HAP-1 (cell line): Measurements from ENCODE around the gene MAPK14.
"Not testable (repeated sequence)": the region's sequence is repeated elsewhere in the genome, so short reads cannot be mapped to it uniquely, and the experiment has no call there.

ENCODE experiments used
- DNase-seq, 2 experiments: peaks; one replicate each; pipeline ENCODE4 v3.0.0-alpha.2; 2016 to 2020; ENCODE audit warnings: low spot score in 2 of 2
- H3K27me3 ChIP-seq: fragments of 250-450 bp; sonication (Bioruptor Pico); 2 replicates; pipeline ENCODE4 v1.5.1; 2020; ENCODE audit warnings: low read depth, mild to moderate bottlenecking, moderate library complexity
- H3K36me3 ChIP-seq: fragments of 250-450 bp; sonication (Bioruptor Pico); replicated peaks from 2 replicates; pipeline ENCODE4 v1.5.1; 2020; ENCODE audit warnings: mild to moderate bottlenecking
- H3K4me1 ChIP-seq: fragments of 250-450 bp; sonication (Bioruptor Pico); 2 replicates; pipeline ENCODE4 v1.5.1; 2020; ENCODE audit warnings: mild to moderate bottlenecking
- H3K4me3 ChIP-seq: fragments of 250-450 bp; sonication (Bioruptor Pico); 2 replicates; pipeline ENCODE4 v1.5.1; 2020; ENCODE audit warnings: mild to moderate bottlenecking, moderate library complexity
- H3K9me3 ChIP-seq: fragments of 250-450 bp; sonication (Bioruptor Pico); 2 replicates; pipeline ENCODE4 v1.5.1; 2020; ENCODE audit warnings: mild to moderate bottlenecking, moderate library complexity
- in situ Hi-C: fragments of 300-500 bp; cut with MboI; formaldehyde crosslinking; loops from 3 replicates; pipeline ENCODE4 v1.14.3; 2020; ENCODE audit warnings: low sequenced_read_pairs, inconsistent platforms, mixed read lengths

The MAPK14 gene

GRCh38 chr6:36025932-36026327 lies 1.7 kb upstream of the MAPK14 start:
- Histone ChIP-seq H3K4me1 (peaks cover 11% of the 10 kb centered on the region), H3K36me3 (no peaks in the 10 kb centered on the region), H3K27me3 (no peaks in the 10 kb centered on the region), H3K4me3 (no peak overlapping the region), H3K9me3 (no peaks in the 10 kb centered on the region)
- no peak for DNase-seq
- in situ Hi-C loops = loop anchor here (5.0 kb wide), 1 partner anchor 71 kb away; no protein-coding TSS in a partner anchor

GRCh38 chr6:36028088-36028876 lies 674 bp downstream of the MAPK14 start:
- H3K36me3 ChIP-seq = no peaks in the 10 kb centered on the region
- peaks cover 20% of the 10 kb centered on the region for H3K4me1 ChIP-seq
- in situ Hi-C loops = loop anchor here (5.0 kb wide), 1 partner anchor 69 kb away; no protein-coding TSS in a partner anchor
- no peaks in the 10 kb centered on the region for H3K9me3 ChIP-seq
- DNase-seq = peak in 1 of 2 experiments; percentile 53
- peak overlapping the region; percentile 87 for H3K4me3 ChIP-seq
- no peaks in the 10 kb centered on the region for H3K27me3 ChIP-seq

DNA sequence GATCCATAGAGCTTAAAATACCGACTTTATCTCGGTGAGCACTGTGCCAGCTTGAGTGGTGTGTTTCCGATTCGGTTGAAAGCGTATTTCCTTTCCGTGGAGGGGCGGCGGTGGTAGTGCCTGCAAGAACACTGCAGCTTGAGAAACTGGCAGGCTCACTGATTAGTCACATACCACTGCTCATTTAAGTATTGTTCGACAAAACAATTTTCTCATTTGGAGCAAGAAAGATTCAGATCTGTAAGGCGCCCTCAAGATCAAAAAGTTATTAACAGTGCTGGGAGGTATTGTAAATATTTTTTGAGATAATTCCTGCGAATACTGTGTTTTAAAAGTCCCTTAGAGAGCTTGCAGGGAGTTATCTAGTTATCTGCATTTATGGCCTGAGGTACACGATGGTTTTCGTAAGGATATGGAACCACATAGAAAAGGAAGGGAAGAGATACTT lies 1.3 kb downstream of the MAPK14 start:
- Histone ChIP-seq H3K27me3 (no peaks in the 10 kb centered on the region), H3K36me3 (no peaks in the 10 kb centered on the region), H3K9me3 (no peaks in the 10 kb centered on the region), H3K4me3 (peak overlapping the region; percentile 87), H3K4me1 (peaks cover 23% of the 10 kb centered on the region)
- in situ Hi-C loops = loop anchor here (5.0 kb wide), 1 partner anchor 68 kb away; no protein-coding TSS in a partner anchor
- DNase-seq = peak; percentile 63 to 71

DNA sequence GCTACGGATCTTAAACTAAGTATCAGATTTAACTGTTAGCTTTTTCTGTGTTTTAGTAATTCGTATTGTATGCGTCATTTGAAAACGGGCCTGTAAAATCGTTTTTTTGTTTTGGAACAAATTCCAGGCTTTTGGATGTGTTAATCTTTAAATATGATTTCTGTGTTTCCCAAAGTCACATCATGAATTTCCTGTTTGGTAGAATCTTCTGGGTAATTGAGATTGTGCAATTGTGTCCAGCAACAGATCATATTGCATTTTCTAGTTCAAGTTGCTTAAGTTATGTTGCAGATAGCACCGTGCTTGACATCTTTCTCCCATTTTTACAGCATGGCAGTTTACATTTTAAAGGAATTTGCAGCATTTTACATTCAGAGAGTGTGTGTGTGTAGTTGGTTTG lies 1.9 kb downstream of the MAPK14 start:
- Histone ChIP-seq H3K4me3 (peak overlapping the region; percentile 87), H3K4me1 (peaks cover 28% of the 10 kb centered on the region), H3K36me3 (no peaks in the 10 kb centered on the region), H3K27me3 (no peaks in the 10 kb centered on the region), H3K9me3 (no peaks in the 10 kb centered on the region)
- DNase-seq = peak in 1 of 2 experiments; percentile 32
- in situ Hi-C loops = loop anchor here (5.0 kb wide), 1 partner anchor 68 kb away; no protein-coding TSS in a partner anchor

DNA sequence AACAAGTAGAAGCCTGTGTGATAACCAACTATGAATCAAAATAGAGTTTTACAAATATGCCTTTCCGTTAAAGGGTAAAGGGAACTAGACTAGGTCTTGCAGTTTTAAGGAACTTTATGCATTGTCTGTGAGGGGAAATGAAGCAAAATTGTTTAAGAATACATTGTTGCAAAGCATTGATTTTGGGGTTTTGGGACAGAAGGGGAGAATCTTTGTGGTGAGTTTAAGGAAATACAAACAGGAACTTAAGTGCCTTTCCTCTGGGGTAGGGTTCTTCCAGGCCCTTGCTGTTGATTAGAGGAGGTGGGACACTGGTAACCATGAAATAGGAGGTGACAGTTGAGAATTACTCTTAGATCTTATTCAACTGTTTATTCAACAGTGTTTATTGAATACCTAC lies 4.7 kb downstream of the MAPK14 start:
- in situ Hi-C loops = no loop called here
- H3K36me3 ChIP-seq = no peaks in the 10 kb centered on the region
- H3K4me3 ChIP-seq = no peak overlapping the region
- no peak for DNase-seq
- peaks cover 30% of the 10 kb centered on the region for H3K4me1 ChIP-seq
- H3K27me3 ChIP-seq = no peaks in the 10 kb centered on the region
- H3K9me3 ChIP-seq = no peaks in the 10 kb centered on the region

DNA sequence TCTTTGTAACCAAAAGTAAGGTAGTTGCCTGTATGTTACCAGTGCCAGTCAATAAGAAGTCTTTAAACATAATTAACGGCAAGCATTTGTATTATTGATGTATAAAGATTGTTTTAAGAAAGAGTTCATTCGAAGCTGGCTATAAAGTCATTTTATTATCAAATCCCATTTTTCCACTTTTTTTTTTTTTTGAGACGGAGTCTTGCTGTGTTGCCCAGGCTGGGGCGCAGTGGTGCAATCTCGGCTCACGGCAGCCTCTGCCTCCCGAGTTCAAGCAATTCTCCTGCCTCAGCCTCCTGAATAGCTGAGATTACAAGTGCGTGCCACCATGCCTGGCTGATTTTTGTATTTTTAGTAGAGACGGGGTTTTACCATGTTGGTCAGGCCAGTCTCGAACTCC lies 5.5 kb downstream of the MAPK14 start:
- H3K4me3 ChIP-seq, in situ Hi-C loops, DNase-seq, H3K9me3 ChIP-seq, H3K27me3 ChIP-seq, H3K36me3 ChIP-seq: not testable (repeated sequence)
- peaks cover 32% of the 10 kb centered on the region for H3K4me1 ChIP-seq

DNA sequence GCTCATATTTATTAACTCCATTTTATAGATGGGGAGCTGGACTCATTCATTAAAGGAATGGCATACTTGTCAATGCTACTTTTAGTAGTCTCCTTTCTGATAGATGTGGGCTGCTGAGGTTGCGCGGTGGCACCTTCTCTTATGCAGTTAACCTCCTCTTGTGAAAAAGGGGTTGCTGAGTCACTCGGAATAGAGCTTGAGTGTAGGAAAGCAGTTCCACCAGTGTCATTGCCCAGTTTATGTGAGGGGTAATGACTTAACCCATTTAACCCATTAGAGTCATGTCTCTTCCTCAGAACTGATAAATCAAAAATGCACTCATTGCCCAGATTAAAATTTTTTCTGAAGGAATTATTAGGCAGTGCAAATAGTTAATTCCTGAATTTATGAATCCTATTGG lies 6.3 kb downstream of the MAPK14 start:
- Histone ChIP-seq H3K4me1 (peaks cover 40% of the 10 kb centered on the region), H3K4me3 (no peak overlapping the region), H3K27me3 (no peaks in the 10 kb centered on the region), H3K36me3 (no peaks in the 10 kb centered on the region), H3K9me3 (no peaks in the 10 kb centered on the region)
- in situ Hi-C loops = no loop called here
- DNase-seq = no peak

GRCh38 chr6:36034441-36034840 lies 6.8 kb downstream of the MAPK14 start:
- DNase-seq = no peak
- H3K27me3 ChIP-seq = no peaks in the 10 kb centered on the region
- in situ Hi-C loops = no loop called here
- H3K4me3 ChIP-seq = no peak overlapping the region
- no peaks in the 10 kb centered on the region for H3K9me3 ChIP-seq
- peaks cover 45% of the 10 kb centered on the region for H3K4me1 ChIP-seq
- H3K36me3 ChIP-seq = no peaks in the 10 kb centered on the region

- Histone ChIP-seq H3K4me3 (no peak overlapping the region), H3K36me3 (no peaks in the 10 kb centered on the region), H3K27me3 (no peaks in the 10 kb centered on the region), H3K4me1 (peaks cover 38% of the 10 kb centered on the region), H3K9me3 (no peaks in the 10 kb centered on the region)
- in situ Hi-C loops = no loop called here
- DNase-seq = no peak
These were observed 7.6 kb downstream of the MAPK14 start for GRCh38 chr6:36035225-36035624.

- peaks cover 25% of the 10 kb centered on the region for H3K4me1 ChIP-seq
- H3K4me3 ChIP-seq = no peak overlapping the region
- no peaks in the 10 kb centered on the region for H3K36me3 ChIP-seq
- no peak for DNase-seq
- H3K27me3 ChIP-seq = no peaks in the 10 kb centered on the region
- H3K9me3 ChIP-seq = no peaks in the 10 kb centered on the region
- in situ Hi-C loops = no loop called here
These were observed 10.7 kb downstream of the MAPK14 start for GRCh38 chr6:36038120-36038876.

GRCh38 chr6:36039112-36039511 lies 11.5 kb downstream of the MAPK14 start:
- peak in 1 of 2 experiments; percentile 27 for DNase-seq
- Histone ChIP-seq H3K4me3 (no peak overlapping the region), H3K4me1 (peaks cover 20% of the 10 kb centered on the region), H3K36me3 (no peaks in the 10 kb centered on the region), H3K9me3 (no peaks in the 10 kb centered on the region), H3K27me3 (no peaks in the 10 kb centered on the region)
- in situ Hi-C loops = no loop called here

DNA sequence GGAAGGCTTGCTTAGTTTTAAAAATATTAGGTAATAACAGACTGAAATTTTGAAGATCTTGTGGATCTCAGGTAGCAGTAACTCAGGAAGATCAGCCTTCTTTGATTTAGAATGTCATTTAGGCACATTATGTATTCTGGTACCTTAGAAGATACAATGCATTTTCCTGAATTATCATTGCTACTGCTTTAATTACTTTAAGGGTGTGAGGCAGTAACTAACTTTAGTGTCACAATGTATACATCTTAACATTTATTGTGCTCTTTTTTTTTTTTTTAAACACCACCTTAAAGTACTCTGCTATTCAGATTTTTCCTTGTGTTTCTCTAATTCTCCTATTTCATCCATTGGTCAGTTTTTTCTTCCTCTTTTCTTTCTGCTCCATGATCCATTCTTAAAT lies 13.3 kb downstream of the MAPK14 start:
- in situ Hi-C loops = no loop called here
- Histone ChIP-seq H3K27me3 (no peaks in the 10 kb centered on the region), H3K4me3 (no peak overlapping the region), H3K9me3 (no peaks in the 10 kb centered on the region), H3K36me3 (no peaks in the 10 kb centered on the region), H3K4me1 (peaks cover 16% of the 10 kb centered on the region)
- DNase-seq = no peak

DNA sequence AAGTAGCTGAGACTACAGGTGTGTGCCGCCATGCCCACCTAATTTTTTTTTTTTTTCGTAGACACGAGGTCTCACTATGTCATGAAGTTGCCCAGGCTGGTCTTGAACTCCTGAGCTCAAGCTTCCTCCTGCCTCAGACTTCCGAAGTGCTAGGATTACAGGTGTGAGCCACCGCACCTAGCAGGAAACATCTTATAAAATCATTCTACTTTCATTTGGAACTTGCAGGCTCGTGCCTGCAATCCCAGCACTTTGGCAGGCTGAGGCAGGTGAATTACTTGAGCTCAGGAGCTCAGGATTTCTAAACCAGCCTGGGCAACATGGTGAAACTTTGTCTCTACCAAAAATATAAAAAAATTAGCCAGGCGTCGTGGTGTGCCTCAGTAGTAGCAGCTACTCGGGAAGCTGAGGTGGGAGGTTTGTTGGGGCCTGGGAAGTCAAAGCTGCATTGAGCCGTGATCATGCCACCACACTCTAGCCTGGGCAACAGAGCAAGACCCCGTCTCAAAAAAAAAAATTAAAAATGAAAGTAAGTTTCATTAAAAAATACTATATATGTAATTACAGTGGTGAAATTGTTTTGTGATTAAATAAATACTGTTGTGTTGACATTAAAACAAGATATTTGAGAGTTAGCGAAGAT lies 15.1 kb downstream of the MAPK14 start:
- in situ Hi-C loops = no loop called here
- Histone ChIP-seq H3K4me3 (no peak overlapping the region), H3K4me1 (peaks cover 16% of the 10 kb centered on the region), H3K36me3 (no peaks in the 10 kb centered on the region), H3K9me3 (no peaks in the 10 kb centered on the region), H3K27me3 (no peaks in the 10 kb centered on the region)
- DNase-seq = no peak
